ENCODE measurements around the gene COL16A1.

COL16A1 gene

DNA sequence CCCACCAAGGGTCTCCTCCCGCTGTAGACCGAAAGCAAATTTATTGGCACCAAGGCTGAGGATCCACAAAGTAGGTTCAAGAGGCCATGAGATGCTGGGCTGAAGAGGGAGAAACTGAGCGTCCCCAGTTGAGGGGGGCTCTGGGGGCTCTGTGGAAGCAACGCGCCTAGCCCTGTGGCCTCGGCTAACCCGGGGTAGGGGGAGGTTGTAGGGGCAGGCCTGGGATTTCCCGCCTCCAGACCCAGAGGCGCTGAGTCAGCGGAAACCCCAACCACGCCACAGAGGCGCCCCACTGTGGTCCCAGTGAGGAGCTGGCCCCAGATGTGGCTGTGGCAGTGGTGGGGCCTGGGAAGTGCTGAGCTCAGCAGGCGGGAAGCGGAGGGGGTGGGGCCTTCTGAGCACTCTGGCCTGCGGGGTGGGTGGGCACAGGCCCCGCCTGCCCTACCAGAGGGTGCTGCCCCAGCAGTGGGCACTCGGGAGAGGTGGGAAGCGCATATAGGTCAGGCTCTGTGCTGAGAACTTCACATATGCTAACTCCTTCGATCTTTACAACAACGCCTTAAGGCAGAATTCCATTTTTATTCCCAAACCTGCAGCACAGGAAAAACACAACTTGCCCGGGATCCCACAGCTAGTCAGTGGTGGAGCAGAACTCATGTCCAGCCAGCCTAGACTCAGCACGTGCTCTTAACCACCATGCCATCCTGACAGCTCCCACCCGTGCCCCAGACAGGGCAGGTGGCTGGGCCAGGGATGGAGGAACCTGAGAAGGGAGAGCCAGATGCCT lies 1.5 kb upstream of the COL16A1 start:
- peaks cover 31% of the 10 kb centered on the region for H3K4me1 ChIP-seq (ENCODE audit: insufficient read depth, low read length, poor library complexity, severe bottlenecking)
- H4K20me1 ChIP-seq (ENCODE audit: insufficient read depth, low read length, poor library complexity, severe bottlenecking): no peaks in the 10 kb centered on the region
- peak overlapping the region; percentile 55 for H3K4me2 ChIP-seq (ENCODE audit: low read depth, low read length, poor library complexity, severe bottlenecking)
- H3F3A ChIP-seq (ENCODE audit: low read depth): no peaks in the 10 kb centered on the region
- no peaks in the 10 kb centered on the region for H3K36me3 ChIP-seq (ENCODE audit: insufficient read depth, low read length)
- H2AFZ ChIP-seq (ENCODE audit: low read length): peak overlapping the region; percentile 75
- H3K27me3 ChIP-seq (ENCODE audit: insufficient read depth, low read length, poor library complexity, severe bottlenecking): no peaks in the 10 kb centered on the region
- no peaks in the 10 kb centered on the region for H3K9me3 ChIP-seq (ENCODE audit: insufficient read depth, low read depth, low read length)
- H3K9ac ChIP-seq (ENCODE audit: low read depth, low read length, poor library complexity, severe bottlenecking): peak overlapping the region; percentile 67
- no peak overlapping the region for H3K4me3 ChIP-seq (ENCODE audit: low read length, poor library complexity, severe bottlenecking)
- H3K79me2 ChIP-seq (ENCODE audit: insufficient read depth, low read length): no peaks in the 10 kb centered on the region
- H3K9me2 ChIP-seq (replicated peaks; ENCODE audit: low read depth, low read length): no peaks in the 10 kb centered on the region
- TF ChIP-seq, protein P1, sequence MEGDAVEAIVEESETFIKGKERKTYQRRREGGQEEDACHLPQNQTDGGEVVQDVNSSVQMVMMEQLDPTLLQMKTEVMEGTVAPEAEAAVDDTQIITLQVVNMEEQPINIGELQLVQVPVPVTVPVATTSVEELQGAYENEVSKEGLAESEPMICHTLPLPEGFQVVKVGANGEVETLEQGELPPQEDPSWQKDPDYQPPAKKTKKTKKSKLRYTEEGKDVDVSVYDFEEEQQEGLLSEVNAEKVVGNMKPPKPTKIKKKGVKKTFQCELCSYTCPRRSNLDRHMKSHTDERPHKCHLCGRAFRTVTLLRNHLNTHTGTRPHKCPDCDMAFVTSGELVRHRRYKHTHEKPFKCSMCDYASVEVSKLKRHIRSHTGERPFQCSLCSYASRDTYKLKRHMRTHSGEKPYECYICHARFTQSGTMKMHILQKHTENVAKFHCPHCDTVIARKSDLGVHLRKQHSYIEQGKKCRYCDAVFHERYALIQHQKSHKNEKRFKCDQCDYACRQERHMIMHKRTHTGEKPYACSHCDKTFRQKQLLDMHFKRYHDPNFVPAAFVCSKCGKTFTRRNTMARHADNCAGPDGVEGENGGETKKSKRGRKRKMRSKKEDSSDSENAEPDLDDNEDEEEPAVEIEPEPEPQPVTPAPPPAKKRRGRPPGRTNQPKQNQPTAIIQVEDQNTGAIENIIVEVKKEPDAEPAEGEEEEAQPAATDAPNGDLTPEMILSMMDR (conservative IDR thresholded peaks at IDR 0.05; ENCODE audit: low read length): peak; percentile 48
- TF ChIP-seq EZH2phosphoT487 (IDR thresholded peaks at IDR 0.05; ENCODE audit: borderline replicate concordance): no peak

- Histone ChIP-seq H3K27me3 (ENCODE audit: insufficient read depth, low read length, poor library complexity, severe bottlenecking) (no peaks in the 10 kb centered on the region), H3K4me2 (ENCODE audit: low read depth, low read length, poor library complexity, severe bottlenecking) (peak overlapping the region; percentile 55), H3F3A (ENCODE audit: low read depth) (no peaks in the 10 kb centered on the region), H3K4me1 (ENCODE audit: insufficient read depth, low read length, poor library complexity, severe bottlenecking) (peaks cover 37% of the 10 kb centered on the region), H3K4me3 (ENCODE audit: low read length, poor library complexity, severe bottlenecking) (no peak overlapping the region), H2AFZ (ENCODE audit: low read length) (peak overlapping the region; percentile 75), H3K9me2 (replicated peaks; ENCODE audit: low read depth, low read length) (no peaks in the 10 kb centered on the region), H3K79me2 (ENCODE audit: insufficient read depth, low read length) (no peaks in the 10 kb centered on the region), H3K9me3 (ENCODE audit: insufficient read depth, low read depth, low read length) (no peaks in the 10 kb centered on the region), H4K20me1 (ENCODE audit: insufficient read depth, low read length, poor library complexity, severe bottlenecking) (no peaks in the 10 kb centered on the region), H3K9ac (ENCODE audit: low read depth, low read length, poor library complexity, severe bottlenecking) (peak overlapping the region; percentile 67), H3K36me3 (ENCODE audit: insufficient read depth, low read length) (no peaks in the 10 kb centered on the region)
- TF ChIP-seq, protein P1 (conservative IDR thresholded peaks at IDR 0.05; ENCODE audit: low read length): no peak
- no peak for TF ChIP-seq EZH2phosphoT487 (IDR thresholded peaks at IDR 0.05; ENCODE audit: borderline replicate concordance)
Measured at GRCh38 chr1:31704271-31705079, 658 bp upstream of the COL16A1 start.

DNA sequence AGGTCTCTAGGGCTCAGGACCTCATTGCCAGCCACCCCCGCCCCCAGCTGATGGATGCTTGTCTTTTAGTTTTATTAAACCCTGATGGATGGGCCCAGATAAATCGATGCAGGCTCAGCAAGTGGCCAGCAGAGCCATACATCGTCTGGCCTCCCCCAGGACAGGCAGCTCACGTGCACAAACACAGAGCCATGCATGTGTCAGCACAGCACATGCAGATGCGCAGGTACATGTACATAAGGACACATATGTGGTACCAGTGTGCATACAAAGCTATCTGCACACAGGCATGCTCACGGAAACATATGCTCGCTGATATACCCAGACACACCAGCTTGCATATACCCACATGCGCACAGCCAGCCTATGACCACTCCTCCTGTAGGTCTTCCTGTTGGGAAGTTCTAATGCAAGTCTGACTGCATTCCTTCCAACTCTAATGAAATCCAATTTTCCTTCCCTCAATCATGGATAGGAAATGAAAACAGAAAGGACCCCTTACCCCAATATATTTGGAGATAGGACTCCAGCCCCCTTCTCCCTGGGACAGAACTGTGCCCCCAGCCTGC lies 897 bp downstream of the COL16A1 start:
- H3K9me3 ChIP-seq (ENCODE audit: insufficient read depth, low read depth, low read length): no peaks in the 10 kb centered on the region
- H4K20me1 ChIP-seq (ENCODE audit: insufficient read depth, low read length, poor library complexity, severe bottlenecking): no peaks in the 10 kb centered on the region
- no peak for TF ChIP-seq EZH2phosphoT487 (IDR thresholded peaks at IDR 0.05; ENCODE audit: borderline replicate concordance)
- TF ChIP-seq, protein P1 (conservative IDR thresholded peaks at IDR 0.05; ENCODE audit: low read length): no peak
- H2AFZ ChIP-seq (ENCODE audit: low read length): no peak overlapping the region
- H3K9ac ChIP-seq (ENCODE audit: low read depth, low read length, poor library complexity, severe bottlenecking): no peak overlapping the region
- no peak overlapping the region for H3K4me2 ChIP-seq (ENCODE audit: low read depth, low read length, poor library complexity, severe bottlenecking)
- no peaks in the 10 kb centered on the region for H3K27me3 ChIP-seq (ENCODE audit: insufficient read depth, low read length, poor library complexity, severe bottlenecking)
- H3F3A ChIP-seq (ENCODE audit: low read depth): no peaks in the 10 kb centered on the region
- peaks cover 43% of the 10 kb centered on the region for H3K4me1 ChIP-seq (ENCODE audit: insufficient read depth, low read length, poor library complexity, severe bottlenecking)
- no peaks in the 10 kb centered on the region for H3K9me2 ChIP-seq (replicated peaks; ENCODE audit: low read depth, low read length)
- no peak overlapping the region for H3K4me3 ChIP-seq (ENCODE audit: low read length, poor library complexity, severe bottlenecking)
- no peaks in the 10 kb centered on the region for H3K79me2 ChIP-seq (ENCODE audit: insufficient read depth, low read length)
- H3K36me3 ChIP-seq (ENCODE audit: insufficient read depth, low read length): no peaks in the 10 kb centered on the region

Measured in Loucy (cell line).